Retina (tissue), 1 donor: ENCODE measurements around the gene ACTN1.
"Not testable (repeated sequence)": the region's sequence is repeated elsewhere in the genome, so short reads cannot be mapped to it uniquely, and the experiment has no call there.

Source experiments
- DNase-seq: peaks from one replicate; pipeline ENCODE4 v3.0.0-alpha.2; 2016

The ACTN1 gene

GRCh38 chr14:68986225-68986624, 7.1 kb upstream of the ACTN1 start:
- DNase-seq = no peak

GRCh38 chr14:68984686-68985085, 5.6 kb upstream of the ACTN1 start:
- DNase-seq = no peak

- no peak for DNase-seq
Measured at GRCh38 chr14:68983191-68983590, 4.1 kb upstream of the ACTN1 start.

DNA sequence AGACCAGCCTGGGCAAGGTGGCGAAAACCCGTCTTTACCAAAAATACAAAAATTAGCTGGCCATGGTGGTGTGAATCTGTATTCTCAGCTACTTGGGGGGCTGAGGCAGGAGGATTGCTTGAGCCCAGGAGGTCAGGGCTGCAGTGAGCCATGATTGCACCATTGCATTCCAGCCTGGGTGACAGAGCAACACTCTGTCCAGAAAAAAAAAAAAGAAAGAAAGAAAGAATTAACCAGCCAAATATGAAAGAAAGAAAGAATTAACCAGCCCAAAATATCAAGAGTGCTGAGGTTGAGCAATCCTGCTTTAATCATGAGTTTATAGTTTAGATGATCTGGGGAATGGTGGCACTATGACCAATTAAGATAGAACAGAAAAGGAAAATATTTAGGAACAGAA, 3.5 kb upstream of the ACTN1 start:
- DNase-seq = no peak

GRCh38 chr14:68981539-68981976, 2.5 kb upstream of the ACTN1 start:
- no peak for DNase-seq

GRCh38 chr14:68981139-68981538, 2.0 kb upstream of the ACTN1 start:
- no peak for DNase-seq

- DNase-seq = peak; percentile 53
Measured at GRCh38 chr14:68979722-68980451, 785 bp upstream of the ACTN1 start.

DNA sequence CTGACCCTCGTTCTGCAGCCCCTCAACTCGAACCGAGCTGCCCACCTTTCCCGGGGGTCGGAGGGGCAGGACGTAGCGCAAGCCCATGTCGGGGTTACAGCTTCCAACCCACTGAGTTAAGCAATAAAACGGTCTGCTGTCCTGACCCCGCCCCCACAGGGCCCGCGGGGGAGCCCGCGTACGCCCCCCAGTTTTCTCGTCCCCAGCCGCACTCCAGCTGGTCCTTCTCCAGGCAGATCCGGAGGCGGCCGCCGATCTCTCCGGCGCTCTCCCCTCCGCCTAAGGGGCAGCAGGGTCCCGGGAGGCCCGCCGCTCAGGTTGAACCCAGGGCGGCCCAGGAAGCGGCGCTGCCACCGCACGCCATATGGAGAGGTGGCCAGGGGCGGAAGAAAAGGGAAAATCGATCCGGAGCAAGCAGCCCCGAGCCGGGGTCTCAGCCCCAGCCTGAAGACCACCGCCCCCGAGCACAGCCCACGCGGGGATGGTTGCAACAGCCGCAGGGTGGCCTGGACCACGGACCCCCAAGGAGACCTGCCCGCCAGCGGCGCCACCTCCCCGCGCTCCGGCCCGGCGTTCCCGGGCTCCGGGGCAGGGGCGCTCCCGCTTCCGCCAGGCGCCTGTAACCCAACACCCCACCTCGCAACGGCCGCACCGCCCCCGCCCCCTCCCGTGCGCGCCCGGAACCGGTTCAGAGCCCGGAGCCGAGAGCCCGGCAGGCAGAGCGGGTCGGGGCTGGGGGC, 760 bp downstream of the ACTN1 start:
- DNase-seq = peak; percentile 89

DNA sequence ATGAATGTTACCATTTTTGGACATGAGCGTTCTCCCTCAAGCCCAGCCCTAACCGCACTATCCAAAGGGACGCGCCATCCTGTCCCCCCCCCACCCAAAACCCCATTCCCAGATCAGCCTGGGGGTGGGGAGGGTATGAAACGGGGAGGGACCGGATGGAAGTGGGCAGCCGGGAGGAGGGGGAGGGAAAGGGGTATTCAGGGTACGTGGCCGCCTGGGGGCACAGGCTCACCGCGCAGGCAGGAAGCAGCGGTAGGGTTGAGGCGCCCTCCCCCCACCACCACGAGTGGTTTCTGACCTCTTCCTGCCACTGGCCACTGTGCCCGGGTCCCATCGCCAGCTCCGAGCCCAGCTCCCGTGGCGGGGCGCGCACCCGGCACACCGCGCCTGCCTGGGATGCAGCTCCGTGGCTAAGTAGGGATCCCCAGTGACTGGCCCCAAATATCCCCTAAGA, 1.4 kb downstream of the ACTN1 start:
- no peak for DNase-seq

DNA sequence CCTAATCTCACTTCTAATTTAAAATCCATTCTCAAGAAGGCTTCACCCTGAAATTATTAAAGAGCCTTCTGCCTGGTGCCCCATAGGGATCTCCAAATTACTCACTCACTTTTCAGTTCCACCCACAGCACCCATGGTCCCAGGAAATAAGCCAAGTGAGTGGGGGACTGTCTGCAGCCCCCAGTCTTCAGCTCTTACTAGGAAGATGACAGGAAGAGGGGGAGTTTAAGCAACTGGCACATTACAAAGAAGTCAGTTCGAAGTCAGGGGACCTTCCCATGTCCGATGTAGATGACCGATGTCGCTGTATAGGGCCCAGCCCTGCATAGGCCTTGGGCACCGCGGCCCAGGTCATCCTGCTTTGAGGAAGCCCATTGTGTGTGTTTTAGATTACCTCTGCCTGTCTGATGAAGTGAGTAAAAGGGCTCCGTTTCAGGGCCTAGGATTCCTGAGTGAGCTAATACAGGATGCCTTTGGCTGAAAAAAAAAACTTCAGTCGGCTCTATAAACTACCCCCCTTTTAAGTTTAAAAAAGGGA, 1.9 kb downstream of the ACTN1 start:
- no peak for DNase-seq

DNA sequence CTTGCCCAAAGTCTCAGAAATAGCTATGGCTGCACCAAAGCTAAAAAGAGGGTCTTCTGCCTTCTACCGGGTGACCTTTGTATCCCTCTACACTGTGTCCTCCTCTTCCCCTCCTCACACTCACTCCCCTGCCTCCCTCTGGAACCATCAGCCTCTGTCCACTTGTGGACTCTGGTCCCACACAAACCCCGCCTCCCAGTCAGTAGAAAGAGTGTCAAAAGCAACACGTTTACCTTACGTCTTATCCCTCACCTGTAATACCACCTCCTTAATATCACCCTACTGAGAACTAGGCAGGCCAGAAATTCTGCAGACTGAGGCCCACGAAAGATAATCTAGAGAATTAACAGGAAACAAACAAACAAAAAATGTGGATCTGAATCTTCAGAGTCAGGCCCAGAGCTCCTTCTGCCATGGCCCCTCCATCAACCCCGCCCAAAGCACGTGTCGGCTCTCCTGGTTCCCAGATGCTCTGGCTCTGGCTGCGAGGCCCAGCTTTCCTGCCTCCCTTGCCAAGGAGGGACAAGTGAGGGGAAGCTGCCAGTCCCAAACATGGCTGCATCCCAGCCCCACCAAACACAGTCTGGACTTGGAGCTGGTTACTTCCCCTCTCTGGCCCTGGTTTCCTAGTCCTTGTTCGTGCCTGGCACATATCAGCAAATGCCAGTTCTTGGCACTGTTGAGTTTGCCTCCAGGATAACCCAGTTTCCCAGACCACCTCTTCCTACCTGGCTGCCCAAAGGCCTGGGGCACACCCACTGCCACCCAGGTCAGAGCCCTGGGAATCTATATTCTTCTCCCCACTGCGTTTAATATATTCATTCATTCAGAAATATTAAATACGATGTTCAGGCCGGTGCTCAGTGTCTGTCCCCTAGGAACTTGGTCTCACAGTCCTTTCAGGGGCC, 2.7 kb downstream of the ACTN1 start:
- DNase-seq = no peak

DNA sequence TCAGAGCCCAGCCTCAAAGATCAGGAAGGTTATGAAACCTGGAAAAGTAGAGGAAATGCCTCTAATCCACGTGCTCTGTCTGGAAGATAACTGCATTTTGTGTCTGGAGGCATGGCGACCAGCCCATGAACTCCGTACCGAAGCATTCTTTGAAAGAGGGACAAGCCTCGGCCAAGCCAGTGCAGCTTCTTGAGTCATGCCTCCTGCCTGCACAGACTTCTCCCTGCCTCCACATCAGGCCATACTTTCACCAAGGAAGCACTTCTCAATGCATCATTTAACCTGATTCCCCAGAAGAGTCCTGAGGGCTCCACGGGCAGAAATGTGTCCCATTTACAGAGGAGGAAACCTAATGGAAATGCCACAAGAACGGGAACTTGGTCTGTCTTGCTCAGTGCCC, 3.4 kb downstream of the ACTN1 start:
- DNase-seq = no peak

DNA sequence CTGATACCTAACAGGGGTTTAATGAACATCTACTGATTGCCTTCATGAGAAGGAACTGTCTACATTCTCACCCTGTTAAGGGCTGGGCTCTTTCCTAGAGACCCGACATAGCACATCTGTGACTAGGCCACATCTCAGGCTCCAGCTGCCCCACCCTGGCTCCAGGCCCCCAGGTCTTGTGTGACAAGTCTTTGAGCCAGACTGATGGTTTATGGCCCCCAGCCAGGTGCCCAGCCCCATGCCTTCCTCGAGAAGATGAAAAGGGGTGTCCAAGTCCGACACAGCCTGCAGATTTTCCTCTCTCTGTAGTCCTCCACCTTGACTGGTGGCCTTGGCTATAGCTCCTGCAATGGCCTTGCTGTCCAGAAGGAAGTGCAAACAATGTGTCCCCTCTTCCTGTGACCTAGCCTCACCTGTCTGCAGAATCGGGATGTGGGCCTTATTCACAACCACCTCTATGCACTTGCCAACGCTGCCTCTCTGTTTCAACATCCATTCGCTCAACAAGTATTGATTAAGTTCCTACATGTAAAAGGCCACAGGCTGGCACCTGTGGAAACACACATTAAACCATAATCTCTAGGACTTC, 4.2 kb downstream of the ACTN1 start:
- DNase-seq = no peak

GRCh38 chr14:68973639-68974038, 5.5 kb downstream of the ACTN1 start:
- no peak for DNase-seq

DNA sequence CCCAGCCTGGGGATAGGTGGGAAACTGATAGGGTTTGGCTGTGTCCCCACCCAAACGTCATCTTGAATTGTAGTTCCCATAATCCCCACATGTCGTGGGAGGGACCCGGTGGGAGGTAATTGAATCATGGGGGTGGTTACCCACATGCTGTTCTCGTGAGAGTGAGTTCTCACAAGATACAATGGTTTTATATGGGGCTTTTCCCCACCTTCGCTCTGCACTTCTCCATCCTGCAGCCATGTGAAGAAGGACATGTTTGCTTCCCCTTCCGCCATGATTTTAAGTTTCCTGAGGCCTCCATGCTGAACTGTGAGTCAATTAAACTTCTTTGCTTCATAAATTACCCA, 5.9 kb downstream of the ACTN1 start:
- DNase-seq = not testable (repeated sequence)

DNA sequence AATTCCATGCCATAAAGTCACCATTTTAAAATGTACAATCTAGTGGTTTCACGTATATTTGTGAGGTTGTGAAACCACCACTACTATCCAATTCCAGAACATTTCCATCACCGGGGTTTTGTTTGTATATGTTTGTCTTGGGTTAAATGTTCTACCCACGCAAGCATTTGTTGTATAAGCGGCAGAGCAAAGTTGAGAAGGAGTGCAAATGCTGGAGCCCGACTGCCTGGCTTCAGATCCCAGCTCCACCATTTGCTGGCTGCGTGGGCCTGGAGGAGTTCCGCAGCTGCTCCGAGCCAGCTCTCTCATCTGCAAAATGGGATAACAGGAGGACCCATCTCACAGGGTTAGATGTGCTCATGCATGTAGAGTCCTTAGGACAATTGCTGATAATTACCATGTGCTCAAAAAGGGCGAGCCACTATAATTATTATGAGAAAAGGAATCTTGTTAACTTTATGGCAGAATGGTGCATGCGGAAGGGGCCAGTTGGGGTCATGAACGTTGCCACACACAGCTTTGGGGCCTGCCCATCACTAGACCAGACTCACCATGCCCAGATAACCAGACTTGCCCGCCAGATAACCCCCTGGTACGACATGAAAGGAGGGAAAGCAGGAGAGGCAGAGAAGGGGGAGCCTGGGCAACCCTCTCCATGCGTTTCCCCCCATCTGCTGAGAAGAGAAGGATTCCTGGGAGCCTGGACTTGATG, 6.4 kb downstream of the ACTN1 start:
- no peak for DNase-seq

GRCh38 chr14:68971411-68972035, 7.6 kb downstream of the ACTN1 start:
- DNase-seq = no peak

- DNase-seq = no peak
Measured at GRCh38 chr14:68970736-68971135, 8.4 kb downstream of the ACTN1 start.

GRCh38 chr14:68970038-68970612, 9.0 kb downstream of the ACTN1 start:
- no peak for DNase-seq

GRCh38 chr14:68969278-68970033, 9.6 kb downstream of the ACTN1 start:
- DNase-seq = no peak
